ENCODE data around the gene NTN1.

DNA sequence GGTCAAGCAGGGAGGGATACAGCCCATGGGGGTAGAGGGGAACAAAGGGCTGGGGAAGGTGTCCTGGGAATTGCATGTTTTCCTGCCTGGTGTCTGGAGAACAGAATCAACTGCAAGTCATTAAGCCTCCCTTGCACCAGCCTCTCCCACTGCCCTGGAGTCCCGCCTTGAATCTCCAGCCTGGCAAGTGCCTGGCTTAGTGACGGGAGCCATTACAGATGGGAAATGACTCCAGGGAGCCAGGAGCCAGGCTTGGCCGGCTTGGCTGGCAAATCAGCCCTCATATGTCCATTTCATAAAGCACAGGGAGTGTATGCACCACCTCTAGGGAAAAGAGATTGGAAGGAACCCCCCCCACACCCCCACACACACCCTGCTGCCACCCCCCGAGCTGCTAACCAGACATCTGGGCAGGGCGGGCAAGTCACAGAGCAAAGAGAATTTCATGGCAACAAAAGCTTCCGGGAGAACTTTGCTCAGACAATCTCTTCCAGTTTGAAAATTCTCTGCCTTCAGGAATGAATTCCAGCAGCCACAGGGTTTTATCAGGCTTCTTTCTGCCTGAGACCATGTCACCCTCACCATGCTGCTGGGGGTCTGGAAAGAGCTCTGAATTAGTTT, 127.7 kb downstream of the NTN1 start:
- TF ChIP-seq, protein P1, sequence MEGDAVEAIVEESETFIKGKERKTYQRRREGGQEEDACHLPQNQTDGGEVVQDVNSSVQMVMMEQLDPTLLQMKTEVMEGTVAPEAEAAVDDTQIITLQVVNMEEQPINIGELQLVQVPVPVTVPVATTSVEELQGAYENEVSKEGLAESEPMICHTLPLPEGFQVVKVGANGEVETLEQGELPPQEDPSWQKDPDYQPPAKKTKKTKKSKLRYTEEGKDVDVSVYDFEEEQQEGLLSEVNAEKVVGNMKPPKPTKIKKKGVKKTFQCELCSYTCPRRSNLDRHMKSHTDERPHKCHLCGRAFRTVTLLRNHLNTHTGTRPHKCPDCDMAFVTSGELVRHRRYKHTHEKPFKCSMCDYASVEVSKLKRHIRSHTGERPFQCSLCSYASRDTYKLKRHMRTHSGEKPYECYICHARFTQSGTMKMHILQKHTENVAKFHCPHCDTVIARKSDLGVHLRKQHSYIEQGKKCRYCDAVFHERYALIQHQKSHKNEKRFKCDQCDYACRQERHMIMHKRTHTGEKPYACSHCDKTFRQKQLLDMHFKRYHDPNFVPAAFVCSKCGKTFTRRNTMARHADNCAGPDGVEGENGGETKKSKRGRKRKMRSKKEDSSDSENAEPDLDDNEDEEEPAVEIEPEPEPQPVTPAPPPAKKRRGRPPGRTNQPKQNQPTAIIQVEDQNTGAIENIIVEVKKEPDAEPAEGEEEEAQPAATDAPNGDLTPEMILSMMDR (IDR thresholded peaks at IDR 0.05; ENCODE audit: poor library complexity, severe bottlenecking) = no peak
- TF ChIP-seq, protein P2, sequence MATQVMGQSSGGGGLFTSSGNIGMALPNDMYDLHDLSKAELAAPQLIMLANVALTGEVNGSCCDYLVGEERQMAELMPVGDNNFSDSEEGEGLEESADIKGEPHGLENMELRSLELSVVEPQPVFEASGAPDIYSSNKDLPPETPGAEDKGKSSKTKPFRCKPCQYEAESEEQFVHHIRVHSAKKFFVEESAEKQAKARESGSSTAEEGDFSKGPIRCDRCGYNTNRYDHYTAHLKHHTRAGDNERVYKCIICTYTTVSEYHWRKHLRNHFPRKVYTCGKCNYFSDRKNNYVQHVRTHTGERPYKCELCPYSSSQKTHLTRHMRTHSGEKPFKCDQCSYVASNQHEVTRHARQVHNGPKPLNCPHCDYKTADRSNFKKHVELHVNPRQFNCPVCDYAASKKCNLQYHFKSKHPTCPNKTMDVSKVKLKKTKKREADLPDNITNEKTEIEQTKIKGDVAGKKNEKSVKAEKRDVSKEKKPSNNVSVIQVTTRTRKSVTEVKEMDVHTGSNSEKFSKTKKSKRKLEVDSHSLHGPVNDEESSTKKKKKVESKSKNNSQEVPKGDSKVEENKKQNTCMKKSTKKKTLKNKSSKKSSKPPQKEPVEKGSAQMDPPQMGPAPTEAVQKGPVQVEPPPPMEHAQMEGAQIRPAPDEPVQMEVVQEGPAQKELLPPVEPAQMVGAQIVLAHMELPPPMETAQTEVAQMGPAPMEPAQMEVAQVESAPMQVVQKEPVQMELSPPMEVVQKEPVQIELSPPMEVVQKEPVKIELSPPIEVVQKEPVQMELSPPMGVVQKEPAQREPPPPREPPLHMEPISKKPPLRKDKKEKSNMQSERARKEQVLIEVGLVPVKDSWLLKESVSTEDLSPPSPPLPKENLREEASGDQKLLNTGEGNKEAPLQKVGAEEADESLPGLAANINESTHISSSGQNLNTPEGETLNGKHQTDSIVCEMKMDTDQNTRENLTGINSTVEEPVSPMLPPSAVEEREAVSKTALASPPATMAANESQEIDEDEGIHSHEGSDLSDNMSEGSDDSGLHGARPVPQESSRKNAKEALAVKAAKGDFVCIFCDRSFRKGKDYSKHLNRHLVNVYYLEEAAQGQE (IDR thresholded peaks at IDR 0.05; ENCODE audit: borderline replicate concordance) = no peak
- TF ChIP-seq POLR2AphosphoS5 (IDR thresholded peaks at IDR 0.05) = no peak
- TF ChIP-seq EZH2 (IDR thresholded peaks at IDR 0.05; ENCODE audit: borderline replicate concordance, insufficient read depth, low read length, poor library complexity, severe bottlenecking) = no peak

Data from neural cell (in vitro differentiated cells).